Thoracic aorta (tissue), 2 donors: ENCODE measurements around the gene GRB10. TPM values are rescaled to one million over a fixed set of nuclear protein-coding genes. Genes with fewer than 3 reads are reported as not detected.

Source experiments
- ATAC-seq: fragments of 150-250 bp; one replicate; pipeline ENCODE4 v1.8.0; 2017; ENCODE audit warnings: low read depth; ENCODE audit not compliant: insufficient number of reproducible peaks, low FRiP score
- DNase-seq: peaks from one replicate; pipeline ENCODE4 v3.0.0-alpha.2; 2020; ENCODE audit warnings: low spot score
- H3K27ac ChIP-seq, 2 donors: fragments of 200-600 bp; sonication (generic); 1 replicate in 1 of 2; 2 replicates in 1 of 2; pipeline ENCODE4 v1.5.1; 2016; ENCODE audit warnings: mild to moderate bottlenecking in 2 of 2, moderate library complexity in 2 of 2
- H3K27me3 ChIP-seq: fragments of 200-600 bp; sonication (generic); replicated peaks from 2 replicates; pipeline ENCODE4 v1.6.0; 2016; ENCODE audit warnings: mild to moderate bottlenecking; ENCODE audit not compliant: insufficient read depth
- H3K36me3 ChIP-seq: fragments of 200-600 bp; sonication (generic); one replicate; pipeline ENCODE4 v1.5.1; 2016
- H3K4me1 ChIP-seq, 2 donors: fragments of 200-600 bp; sonication (generic); 1 replicate in 1 of 2; 2 replicates in 1 of 2; pipeline versions ENCODE4 v1.5.1 to v1.6.0; 2016; ENCODE audit warnings: low read depth in 2 of 2, mild to moderate bottlenecking in 1 of 2; ENCODE audit not compliant: control insufficient read depth in 1 of 2
- H3K4me3 ChIP-seq: fragments of 200-600 bp; sonication (generic); 2 replicates; pipeline ENCODE4 v1.5.1; 2016; ENCODE audit warnings: mild to moderate bottlenecking
- H3K9me3 ChIP-seq: fragments of 200-600 bp; sonication (generic); 2 replicates; pipeline ENCODE4 v1.5.1; 2016
- total RNA-seq, 2 donors: library from RNA; depleted of rRNA; stranded (reverse); fragments of >200 nt; gene quantifications; one replicate each; pipeline versions ENCODE4 v1.1.0 to v1.2.3, GENCODE V29; 2016
- TF ChIP-seq, protein P1 (sequence below): fragments of 200-600 bp; sonication (generic); IDR thresholded peaks from one replicate; pipeline ENCODE4 v1.5.1; 2019; ENCODE audit warnings: antibody characterized with exemption

The GRB10 gene
- total RNA-seq, 2 donors from 2014 or later, result 59.2 to 104 TPM

DNA sequence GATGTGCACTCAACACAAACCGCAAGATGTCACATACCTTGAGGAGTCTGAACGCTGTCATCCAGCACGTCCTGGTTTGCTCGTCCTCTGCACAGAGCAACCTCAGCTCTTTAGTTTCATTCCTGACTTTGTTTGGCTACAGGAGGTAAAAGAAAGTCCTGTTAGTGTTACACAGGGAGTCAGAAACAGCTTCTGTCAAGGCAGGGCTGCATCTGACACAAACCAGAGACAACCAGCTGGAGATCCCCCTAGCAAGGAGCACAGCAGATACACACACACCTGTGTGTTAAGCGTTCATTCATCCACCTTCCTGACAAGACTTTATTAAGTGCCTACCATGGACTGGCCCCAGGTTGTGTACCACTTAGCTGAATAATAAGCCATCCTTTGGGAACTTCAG is 170.0 kb downstream of the GRB10 start:
- no peaks in the 10 kb centered on the region for H3K9me3 ChIP-seq
- TF ChIP-seq, protein P1, sequence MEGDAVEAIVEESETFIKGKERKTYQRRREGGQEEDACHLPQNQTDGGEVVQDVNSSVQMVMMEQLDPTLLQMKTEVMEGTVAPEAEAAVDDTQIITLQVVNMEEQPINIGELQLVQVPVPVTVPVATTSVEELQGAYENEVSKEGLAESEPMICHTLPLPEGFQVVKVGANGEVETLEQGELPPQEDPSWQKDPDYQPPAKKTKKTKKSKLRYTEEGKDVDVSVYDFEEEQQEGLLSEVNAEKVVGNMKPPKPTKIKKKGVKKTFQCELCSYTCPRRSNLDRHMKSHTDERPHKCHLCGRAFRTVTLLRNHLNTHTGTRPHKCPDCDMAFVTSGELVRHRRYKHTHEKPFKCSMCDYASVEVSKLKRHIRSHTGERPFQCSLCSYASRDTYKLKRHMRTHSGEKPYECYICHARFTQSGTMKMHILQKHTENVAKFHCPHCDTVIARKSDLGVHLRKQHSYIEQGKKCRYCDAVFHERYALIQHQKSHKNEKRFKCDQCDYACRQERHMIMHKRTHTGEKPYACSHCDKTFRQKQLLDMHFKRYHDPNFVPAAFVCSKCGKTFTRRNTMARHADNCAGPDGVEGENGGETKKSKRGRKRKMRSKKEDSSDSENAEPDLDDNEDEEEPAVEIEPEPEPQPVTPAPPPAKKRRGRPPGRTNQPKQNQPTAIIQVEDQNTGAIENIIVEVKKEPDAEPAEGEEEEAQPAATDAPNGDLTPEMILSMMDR, result no peak
- peaks cover 29% of the 10 kb centered on the region for H3K36me3 ChIP-seq
- no peaks in the 10 kb centered on the region for H3K27me3 ChIP-seq
- H3K27ac ChIP-seq, result no peak overlapping the region
- DNase-seq (no peak), ATAC-seq (no peak)
- no peak overlapping the region for H3K4me3 ChIP-seq
- no peaks in the 10 kb centered on the region for H3K4me1 ChIP-seq

DNA sequence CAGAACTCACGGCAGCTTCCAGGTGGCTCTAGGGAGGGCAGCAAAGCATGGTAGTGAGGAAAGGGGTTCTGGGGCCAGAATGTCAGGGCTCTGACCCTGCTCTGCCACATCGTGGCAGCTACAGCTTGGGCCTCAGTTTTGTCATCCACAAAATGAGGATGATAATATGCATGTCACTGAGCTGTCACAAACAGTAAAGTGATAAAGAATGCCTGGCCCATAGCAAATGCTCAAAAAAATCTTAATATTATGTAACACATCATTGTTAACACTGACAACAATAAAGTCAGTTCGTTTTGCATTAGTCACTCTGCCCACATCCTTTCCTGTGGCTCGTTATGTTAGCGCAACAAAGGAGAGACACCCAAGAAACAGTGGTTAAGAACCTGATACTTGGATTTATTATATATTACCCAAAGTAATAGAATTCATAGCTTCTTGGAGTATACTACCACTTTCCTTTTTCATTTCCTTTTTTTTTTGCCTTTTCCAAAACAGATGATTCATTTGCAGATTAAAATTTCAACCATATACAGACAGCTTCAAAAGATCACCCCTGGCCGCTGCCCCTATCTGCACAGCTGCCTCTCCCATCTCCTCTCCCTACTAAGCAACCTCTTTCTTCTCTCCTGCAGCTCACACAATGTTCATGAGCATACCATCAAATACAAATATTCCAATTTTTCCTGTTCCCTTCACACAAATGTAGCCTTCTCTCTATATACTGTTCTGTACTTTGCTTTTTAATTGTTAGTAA is 172.0 kb downstream of the GRB10 start:
- Histone ChIP-seq H3K4me1 (no peaks in the 10 kb centered on the region), H3K27me3 (no peaks in the 10 kb centered on the region), H3K36me3 (peaks cover 34% of the 10 kb centered on the region), H3K4me3 (no peak overlapping the region), H3K9me3 (no peaks in the 10 kb centered on the region), H3K27ac (no peak overlapping the region)
- ATAC-seq (no peak), DNase-seq (no peak)
- TF ChIP-seq, protein P1, result no peak

DNA sequence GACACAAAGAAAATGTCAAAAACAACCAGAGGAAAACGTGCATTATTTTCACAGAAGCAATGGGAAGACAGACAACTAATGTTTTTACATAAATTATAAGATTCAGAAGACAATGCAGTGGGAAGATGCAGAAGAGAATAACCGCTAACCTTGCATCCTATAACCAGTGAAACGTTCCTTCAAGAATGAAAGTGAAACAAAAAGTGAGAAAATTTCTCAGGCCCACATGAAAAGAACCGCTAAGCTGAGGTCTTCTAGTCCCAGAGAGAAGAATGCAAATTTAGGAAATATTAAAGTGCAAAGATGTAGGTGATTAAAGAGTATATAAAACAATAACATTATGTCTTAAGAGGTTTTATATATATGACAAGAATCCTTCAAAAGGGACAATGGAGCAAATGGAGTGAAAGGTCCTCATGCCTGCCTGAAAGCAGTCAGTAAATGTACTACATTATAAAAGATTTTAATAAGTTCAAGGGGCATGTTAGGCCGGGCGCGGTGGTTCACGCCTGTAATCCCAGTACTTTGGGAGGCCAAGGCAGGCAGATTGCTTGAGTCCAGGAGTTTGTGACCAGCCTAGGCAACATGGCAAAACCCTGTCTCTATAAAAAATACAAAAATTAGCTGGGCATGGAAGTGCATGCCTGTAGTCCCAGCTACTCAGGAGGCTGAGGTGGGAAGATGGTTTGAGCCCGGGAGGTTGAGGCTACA is 174.3 kb downstream of the GRB10 start:
- Histone ChIP-seq H3K4me1 (no peaks in the 10 kb centered on the region), H3K27me3 (no peaks in the 10 kb centered on the region), H3K36me3 (peaks cover 37% of the 10 kb centered on the region), H3K4me3 (no peak overlapping the region), H3K27ac (no peak overlapping the region), H3K9me3 (no peaks in the 10 kb centered on the region)
- TF ChIP-seq, protein P1, result no peak
- no peak for ATAC-seq
- DNase-seq, result no peak

DNA sequence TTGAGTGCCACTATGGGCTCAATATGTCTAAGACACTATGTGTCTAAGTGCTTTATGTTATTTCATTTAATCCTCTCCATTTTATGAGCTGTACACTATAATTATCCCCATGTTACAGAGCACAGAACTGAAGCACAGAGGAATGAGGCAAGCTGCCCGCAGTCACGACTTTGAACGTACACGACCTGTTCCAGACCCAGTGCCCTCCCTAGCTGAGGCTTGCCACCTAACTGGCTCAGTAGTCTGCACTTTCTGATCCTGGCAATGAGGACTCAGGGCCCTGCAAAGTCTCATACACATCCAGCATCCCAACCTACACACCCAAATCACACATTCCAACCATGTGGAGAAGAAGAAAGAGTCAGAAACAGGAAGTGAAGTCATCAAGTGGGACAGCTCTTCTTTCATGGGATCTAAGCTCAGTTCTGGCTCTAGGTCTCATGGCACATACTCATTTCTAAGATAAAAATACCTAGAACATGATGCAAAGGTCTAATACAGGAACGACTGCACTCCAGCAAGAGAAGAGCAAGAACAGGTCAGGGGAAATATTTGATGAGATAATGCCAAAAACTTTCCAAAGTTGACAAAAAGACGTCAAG is 175.1 kb downstream of the GRB10 start:
- Histone ChIP-seq H3K27me3 (no peaks in the 10 kb centered on the region), H3K9me3 (no peaks in the 10 kb centered on the region), H3K4me1 (no peaks in the 10 kb centered on the region), H3K36me3 (peaks cover 31% of the 10 kb centered on the region), H3K27ac (no peak overlapping the region), H3K4me3 (no peak overlapping the region)
- no peak for DNase-seq
- no peak for ATAC-seq
- TF ChIP-seq, protein P1, result no peak

DNA sequence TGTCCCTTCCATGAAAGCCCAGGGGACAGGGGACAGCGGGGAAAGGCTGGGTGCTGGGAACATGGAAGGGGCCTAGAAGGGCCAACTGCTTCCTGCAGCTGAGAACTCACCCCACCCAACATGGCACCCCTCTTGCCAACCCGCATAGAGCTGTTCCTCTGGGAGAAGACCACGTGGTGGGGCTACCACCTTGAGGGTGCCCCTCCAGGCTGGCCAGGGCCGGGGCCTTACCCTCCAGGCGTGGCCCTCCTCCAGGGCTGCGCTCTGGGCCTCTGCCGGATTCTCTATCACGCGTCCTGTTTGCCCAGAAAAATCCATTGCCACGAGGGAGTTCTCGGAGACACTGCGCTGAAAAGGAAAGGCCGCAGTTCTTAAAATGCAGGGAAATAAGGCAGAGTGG is 177.6 kb downstream of the GRB10 start:
- no peak for ATAC-seq
- peaks cover 25% of the 10 kb centered on the region for H3K36me3 ChIP-seq
- no peaks in the 10 kb centered on the region for H3K4me1 ChIP-seq
- H3K9me3 ChIP-seq, result no peaks in the 10 kb centered on the region
- H3K4me3 ChIP-seq, result no peak overlapping the region
- TF ChIP-seq, protein P1, result no peak
- no peak for DNase-seq
- H3K27ac ChIP-seq, result no peak overlapping the region
- no peaks in the 10 kb centered on the region for H3K27me3 ChIP-seq
